RWPE2 (cell line): ENCODE results near the gene ATG4B.
A peak's percentile ranks its signal among the peaks of the same experiment; 100 is the strongest.

Experiments
- ATAC-seq: fragments of 200-7000 bp; cut with Tn5 transposase; 3 replicates; pipeline ENCODE4 v1.9.1; 2021; ENCODE audit warnings: low read depth
- DNase-seq: peaks from one replicate; pipeline ENCODE4 v3.0.0-alpha.2; 2020; ENCODE audit warnings: low spot score
- H3K27ac ChIP-seq: fragments of 450-650 bp; 2 replicates; pipeline ENCODE4 v1.5.1; 2017; ENCODE audit warnings: mild to moderate bottlenecking; ENCODE audit not compliant: poor library complexity, severe bottlenecking
- H3K27me3 ChIP-seq: fragments of 250-450 bp; sonication (Bioruptor Pico); 2 replicates; pipeline ENCODE4 v1.5.1; 2021; ENCODE audit warnings: mild to moderate bottlenecking, moderate library complexity; ENCODE audit not compliant: insufficient read depth, poor library complexity, severe bottlenecking
- H3K36me3 ChIP-seq: fragments of 250-450 bp; sonication (Bioruptor Pico); 2 replicates; pipeline ENCODE4 v1.5.1; 2020; ENCODE audit warnings: low read depth, mild to moderate bottlenecking, moderate library complexity
- H3K4me1 ChIP-seq: fragments of 250-450 bp; sonication (Bioruptor Pico); 2 replicates; pipeline ENCODE4 v1.5.1; 2021; ENCODE audit warnings: mild to moderate bottlenecking, moderate library complexity; ENCODE audit not compliant: insufficient read depth, poor library complexity, severe bottlenecking
- H3K4me3 ChIP-seq: fragments of 250-450 bp; sonication (Bioruptor Pico); 2 replicates; pipeline ENCODE4 v1.5.1; 2021; ENCODE audit warnings: mild to moderate bottlenecking, moderate library complexity; ENCODE audit not compliant: severe bottlenecking
- H3K9me3 ChIP-seq: fragments of 250-450 bp; sonication (Bioruptor Pico); 2 replicates; pipeline ENCODE4 v1.5.1; 2021; ENCODE audit warnings: mild to moderate bottlenecking, moderate library complexity; ENCODE audit not compliant: severe bottlenecking
- TF ChIP-seq, protein P1 (sequence below): fragments of 450-650 bp; IDR thresholded peaks from one replicate; pipeline ENCODE4 v1.5.1; 2017; ENCODE audit warnings: mild to moderate bottlenecking, moderate library complexity; ENCODE audit not compliant: poor library complexity, severe bottlenecking

ATG4B gene

DNA sequence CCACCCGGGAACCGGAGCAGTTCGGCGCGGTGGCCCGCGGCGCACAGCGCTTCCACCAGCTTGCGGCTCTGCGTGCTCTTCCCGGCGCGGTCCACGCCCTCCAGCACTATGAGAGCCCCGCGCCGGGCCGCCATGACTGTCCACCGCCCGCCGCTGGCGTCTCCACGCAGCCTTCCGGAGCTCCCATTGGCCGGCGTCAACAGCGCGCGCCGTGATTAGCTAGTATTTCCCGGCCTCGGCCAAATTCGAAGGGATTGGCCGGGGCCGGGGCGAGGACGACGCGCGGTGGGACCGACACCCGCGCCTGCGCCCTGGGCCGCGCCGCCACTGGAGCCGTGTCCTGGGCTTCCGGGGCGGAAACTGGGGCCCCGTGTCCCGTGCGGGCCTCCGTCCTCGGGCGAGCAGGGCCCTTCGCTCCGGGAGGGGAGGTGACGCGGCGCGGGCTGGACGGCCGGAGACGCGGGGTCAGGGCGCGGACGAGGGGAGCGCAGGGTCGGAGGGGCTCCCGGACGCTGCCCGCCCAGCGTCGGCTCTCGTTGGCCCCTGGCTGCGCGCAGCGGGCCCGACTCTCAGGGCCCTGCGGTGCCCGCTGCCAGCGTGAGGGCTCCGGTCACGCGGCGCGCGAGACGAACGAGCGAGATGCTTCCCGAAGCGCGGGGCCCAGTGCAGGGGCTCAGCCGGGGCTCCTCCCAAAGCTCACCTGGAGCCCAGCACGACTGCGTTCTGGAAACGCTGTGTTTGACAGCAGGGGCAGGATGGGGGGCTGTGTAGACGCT is 49.3 kb downstream of the ATG4B start, which contains the start of gene DTYMK:
Gene DTYMK, minus strand, starts transcription at position 166 of the 776 bp plus-strand sequence. Its CDS starts 32 bp downstream, at position 134.
- peak; percentile 94 for DNase-seq
- peak within 1 kb of the TSS; percentile 67 for H3K27ac ChIP-seq
- no peaks in the 10 kb centered on the region for H3K9me3 ChIP-seq
- peaks cover 59% of the 10 kb centered on the region for H3K36me3 ChIP-seq
- peaks cover 9% of the 10 kb centered on the region for H3K4me1 ChIP-seq
- TF ChIP-seq, protein P1, sequence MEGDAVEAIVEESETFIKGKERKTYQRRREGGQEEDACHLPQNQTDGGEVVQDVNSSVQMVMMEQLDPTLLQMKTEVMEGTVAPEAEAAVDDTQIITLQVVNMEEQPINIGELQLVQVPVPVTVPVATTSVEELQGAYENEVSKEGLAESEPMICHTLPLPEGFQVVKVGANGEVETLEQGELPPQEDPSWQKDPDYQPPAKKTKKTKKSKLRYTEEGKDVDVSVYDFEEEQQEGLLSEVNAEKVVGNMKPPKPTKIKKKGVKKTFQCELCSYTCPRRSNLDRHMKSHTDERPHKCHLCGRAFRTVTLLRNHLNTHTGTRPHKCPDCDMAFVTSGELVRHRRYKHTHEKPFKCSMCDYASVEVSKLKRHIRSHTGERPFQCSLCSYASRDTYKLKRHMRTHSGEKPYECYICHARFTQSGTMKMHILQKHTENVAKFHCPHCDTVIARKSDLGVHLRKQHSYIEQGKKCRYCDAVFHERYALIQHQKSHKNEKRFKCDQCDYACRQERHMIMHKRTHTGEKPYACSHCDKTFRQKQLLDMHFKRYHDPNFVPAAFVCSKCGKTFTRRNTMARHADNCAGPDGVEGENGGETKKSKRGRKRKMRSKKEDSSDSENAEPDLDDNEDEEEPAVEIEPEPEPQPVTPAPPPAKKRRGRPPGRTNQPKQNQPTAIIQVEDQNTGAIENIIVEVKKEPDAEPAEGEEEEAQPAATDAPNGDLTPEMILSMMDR: no peak
- ATAC-seq: peak; percentile 98
- H3K27me3 ChIP-seq: no peaks in the 10 kb centered on the region
- H3K4me3 ChIP-seq: peak within 1 kb of the TSS; percentile 86

DNA sequence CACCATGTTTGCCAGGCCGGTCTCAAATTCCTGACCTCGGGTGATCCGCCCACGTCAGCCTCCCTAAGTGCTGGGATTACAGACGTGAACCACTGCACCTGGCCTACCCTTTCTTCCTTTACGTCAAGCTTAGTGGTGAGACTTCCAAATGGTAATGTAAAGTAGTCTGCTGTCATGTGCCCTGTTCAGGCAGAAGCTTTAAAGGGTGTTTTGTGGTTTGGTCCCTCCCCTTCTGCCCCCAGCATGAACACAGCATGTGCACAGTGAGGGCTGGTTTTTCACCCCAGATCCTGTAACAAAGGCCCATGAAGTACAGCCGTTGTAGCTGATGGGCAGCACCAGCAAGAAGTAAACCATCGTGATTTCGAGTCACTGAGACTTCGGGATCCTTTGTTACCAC is 51.8 kb downstream of the ATG4B start:
- H3K27ac ChIP-seq: no peak overlapping the region
- H3K4me3 ChIP-seq: no peak overlapping the region
- no peaks in the 10 kb centered on the region for H3K9me3 ChIP-seq
- ATAC-seq: no peak
- TF ChIP-seq, protein P1: no peak
- H3K4me1 ChIP-seq: peaks cover 14% of the 10 kb centered on the region
- H3K36me3 ChIP-seq: peaks cover 53% of the 10 kb centered on the region
- no peak for DNase-seq
- no peaks in the 10 kb centered on the region for H3K27me3 ChIP-seq

- TF ChIP-seq, protein P1: no peak
- DNase-seq: no peak
- no peak for ATAC-seq
- H3K9me3 ChIP-seq: no peaks in the 10 kb centered on the region
- H3K27me3 ChIP-seq: no peaks in the 10 kb centered on the region
- peaks cover 49% of the 10 kb centered on the region for H3K36me3 ChIP-seq
- no peak overlapping the region for H3K4me3 ChIP-seq
- H3K27ac ChIP-seq: no peak overlapping the region
- H3K4me1 ChIP-seq: peaks cover 14% of the 10 kb centered on the region
Observed at GRCh38 chr2:241690202-241690717, 52.8 kb downstream of the ATG4B start.

GRCh38 chr2:241692448-241692847 is 55.0 kb downstream of the ATG4B start:
- ATAC-seq (peak; percentile 70), DNase-seq (no peak)
- Histone ChIP-seq H3K27me3 (no peaks in the 10 kb centered on the region), H3K9me3 (no peaks in the 10 kb centered on the region), H3K4me3 (no peak overlapping the region), H3K36me3 (peaks cover 46% of the 10 kb centered on the region), H3K4me1 (peaks cover 14% of the 10 kb centered on the region), H3K27ac (peak overlapping the region; percentile 43)
- TF ChIP-seq, protein P1: no peak

DNA sequence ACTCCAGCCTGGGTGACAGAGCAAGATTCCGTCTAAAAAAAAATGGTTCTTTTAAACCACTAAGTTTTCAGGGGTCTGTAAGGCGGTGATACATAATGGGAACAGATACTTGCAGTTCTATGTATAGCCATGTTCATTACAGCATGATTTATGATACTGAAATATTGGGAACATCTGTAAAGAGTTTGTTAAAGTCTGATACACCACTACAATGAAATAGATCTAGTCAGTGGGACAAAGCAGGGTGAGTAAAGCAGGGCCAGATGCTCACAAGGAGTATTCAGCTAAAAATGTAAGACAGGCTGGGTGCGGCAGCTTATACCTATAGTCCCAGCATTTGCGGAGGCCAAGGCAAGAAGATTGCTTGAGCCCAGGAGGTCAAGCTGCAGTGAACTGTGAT is 58.2 kb downstream of the ATG4B start:
- Histone ChIP-seq H3K4me1 (peaks cover 10% of the 10 kb centered on the region), H3K27me3 (no peaks in the 10 kb centered on the region), H3K36me3 (peaks cover 37% of the 10 kb centered on the region), H3K9me3 (no peaks in the 10 kb centered on the region), H3K27ac (no peak overlapping the region), H3K4me3 (no peak overlapping the region)
- ATAC-seq (no peak; the same call in 2 of the 3 replicates), DNase-seq (no peak)
- TF ChIP-seq, protein P1: no peak
